ENCODE data around the gene MED12. TPM values are rescaled to one million over a fixed set of nuclear protein-coding genes. Genes with fewer than 3 reads are reported as not detected.

Gene MED12
- total RNA-seq, 1 donor from 2014 or later, result 33.8 TPM

DNA sequence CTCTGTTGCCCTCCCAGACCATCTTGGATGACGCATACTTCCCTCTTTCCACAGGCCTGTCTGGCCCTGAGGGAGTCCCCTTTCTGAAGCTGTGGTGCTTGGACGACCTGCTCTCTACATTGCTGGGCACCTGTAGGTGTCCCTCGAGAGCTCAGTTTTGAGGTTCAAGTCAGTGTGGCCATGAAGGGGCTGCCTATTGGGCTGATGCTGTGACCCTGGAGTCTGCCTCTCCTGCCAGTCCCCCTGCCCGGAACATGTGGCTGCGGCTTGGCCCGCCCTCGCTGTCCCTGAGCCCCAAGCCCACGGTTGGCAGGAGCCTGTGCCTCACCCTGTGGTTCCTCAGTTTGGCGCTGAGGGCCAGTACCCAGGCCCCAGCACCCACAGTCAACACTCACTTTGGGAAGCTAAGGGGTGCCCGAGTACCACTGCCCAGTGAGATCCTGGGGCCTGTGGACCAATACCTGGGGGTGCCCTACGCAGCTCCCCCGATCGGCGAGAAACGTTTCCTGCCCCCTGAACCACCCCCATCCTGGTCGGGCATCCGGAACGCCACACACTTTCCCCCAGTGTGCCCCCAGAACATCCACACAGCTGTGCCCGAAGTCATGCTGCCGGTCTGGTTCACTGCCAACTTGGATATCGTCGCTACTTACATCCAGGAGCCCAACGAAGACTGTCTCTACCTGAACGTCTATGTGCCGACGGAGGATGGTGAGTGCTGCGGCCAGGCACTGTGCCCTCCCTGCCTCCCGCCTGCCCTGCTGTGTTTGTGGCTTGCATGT is 29.3 kb downstream of the MED12 start:
- Histone ChIP-seq H4K20me1 (ENCODE audit: insufficient read depth, low read length) (no peaks in the 10 kb centered on the region), H3K4me1 (ENCODE audit: insufficient read depth, low read length) (no peaks in the 10 kb centered on the region), H3K9me3 (ENCODE audit: insufficient read depth, low read depth, low read length) (no peaks in the 10 kb centered on the region), H3K27ac (ENCODE audit: low read depth, low read length) (no peak overlapping the region), H3K9ac (ENCODE audit: low read length) (no peak overlapping the region), H3K4me2 (ENCODE audit: low read length) (no peak overlapping the region), H3K36me3 (ENCODE audit: insufficient read depth, low read length) (no peaks in the 10 kb centered on the region), H3K79me2 (ENCODE audit: insufficient read depth, low read length) (no peaks in the 10 kb centered on the region), H3K4me3 (ENCODE audit: insufficient read depth, low read depth, low read length) (no peak overlapping the region), H3K27me3 (ENCODE audit: insufficient read depth, low read length) (no peaks in the 10 kb centered on the region), H2AFZ (ENCODE audit: low read depth, low read length) (no peak overlapping the region)
- no peak for TF ChIP-seq EZH2 (IDR thresholded peaks at IDR 0.05; ENCODE audit: insufficient read depth, low read length)
- TF ChIP-seq, protein P1, sequence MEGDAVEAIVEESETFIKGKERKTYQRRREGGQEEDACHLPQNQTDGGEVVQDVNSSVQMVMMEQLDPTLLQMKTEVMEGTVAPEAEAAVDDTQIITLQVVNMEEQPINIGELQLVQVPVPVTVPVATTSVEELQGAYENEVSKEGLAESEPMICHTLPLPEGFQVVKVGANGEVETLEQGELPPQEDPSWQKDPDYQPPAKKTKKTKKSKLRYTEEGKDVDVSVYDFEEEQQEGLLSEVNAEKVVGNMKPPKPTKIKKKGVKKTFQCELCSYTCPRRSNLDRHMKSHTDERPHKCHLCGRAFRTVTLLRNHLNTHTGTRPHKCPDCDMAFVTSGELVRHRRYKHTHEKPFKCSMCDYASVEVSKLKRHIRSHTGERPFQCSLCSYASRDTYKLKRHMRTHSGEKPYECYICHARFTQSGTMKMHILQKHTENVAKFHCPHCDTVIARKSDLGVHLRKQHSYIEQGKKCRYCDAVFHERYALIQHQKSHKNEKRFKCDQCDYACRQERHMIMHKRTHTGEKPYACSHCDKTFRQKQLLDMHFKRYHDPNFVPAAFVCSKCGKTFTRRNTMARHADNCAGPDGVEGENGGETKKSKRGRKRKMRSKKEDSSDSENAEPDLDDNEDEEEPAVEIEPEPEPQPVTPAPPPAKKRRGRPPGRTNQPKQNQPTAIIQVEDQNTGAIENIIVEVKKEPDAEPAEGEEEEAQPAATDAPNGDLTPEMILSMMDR (IDR thresholded peaks at IDR 0.05; ENCODE audit: insufficient read depth, low read depth, low read length), result no peak
- Mint-ChIP-seq H3K27ac (ENCODE audit: unreplicated experiment) (no peak overlapping the region), H3K27me3 (ENCODE audit: low read depth, unreplicated experiment) (no peaks in the 10 kb centered on the region), H3K36me3 (ENCODE audit: low read depth, unreplicated experiment) (no peaks in the 10 kb centered on the region), H3K4me3 (ENCODE audit: unreplicated experiment) (no peak overlapping the region), H3K4me1 (ENCODE audit: low read depth, unreplicated experiment) (peaks cover 4% of the 10 kb centered on the region), H3K9me3 (ENCODE audit: unreplicated experiment) (no peaks in the 10 kb centered on the region)
- no peak for FAIRE-seq
- DNase-seq (ENCODE audit: low read depth), result no peak

DNA sequence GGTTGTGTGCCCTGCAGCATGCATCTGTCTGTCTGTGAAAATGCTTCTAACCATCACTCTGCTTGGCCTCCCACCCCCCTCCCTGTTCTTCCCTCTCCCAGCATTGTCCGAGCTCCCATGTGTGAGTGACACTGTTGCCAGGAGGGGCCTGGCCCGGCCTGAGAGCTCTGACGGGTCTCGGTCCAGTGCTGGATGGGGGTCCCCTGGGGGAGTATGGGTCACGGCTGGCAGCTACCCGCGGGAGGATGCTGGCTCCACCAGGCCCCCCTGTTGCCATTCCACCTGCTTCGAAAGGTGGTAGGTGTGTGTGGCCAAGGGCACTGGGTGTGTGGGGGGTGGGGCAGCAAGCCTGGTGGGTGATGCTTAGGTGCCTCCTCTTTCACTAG is 29.9 kb downstream of the MED12 start:
- H3K4me3 Mint-ChIP-seq (ENCODE audit: unreplicated experiment), result no peak overlapping the region
- no peak overlapping the region for H3K4me2 ChIP-seq (ENCODE audit: low read length)
- no peaks in the 10 kb centered on the region for H3K36me3 ChIP-seq (ENCODE audit: insufficient read depth, low read length)
- H3K9ac ChIP-seq (ENCODE audit: low read length), result no peak overlapping the region
- DNase-seq (ENCODE audit: low read depth), result no peak
- no peak for TF ChIP-seq EZH2 (IDR thresholded peaks at IDR 0.05; ENCODE audit: insufficient read depth, low read length)
- TF ChIP-seq, protein P1 (IDR thresholded peaks at IDR 0.05; ENCODE audit: insufficient read depth, low read depth, low read length), result no peak
- no peaks in the 10 kb centered on the region for H4K20me1 ChIP-seq (ENCODE audit: insufficient read depth, low read length)
- FAIRE-seq, result no peak
- peaks cover 4% of the 10 kb centered on the region for H3K4me1 Mint-ChIP-seq (ENCODE audit: low read depth, unreplicated experiment)
- no peaks in the 10 kb centered on the region for H3K9me3 ChIP-seq (ENCODE audit: insufficient read depth, low read depth, low read length)
- no peaks in the 10 kb centered on the region for H3K79me2 ChIP-seq (ENCODE audit: insufficient read depth, low read length)
- no peak overlapping the region for H3K27ac Mint-ChIP-seq (ENCODE audit: unreplicated experiment)
- no peaks in the 10 kb centered on the region for H3K36me3 Mint-ChIP-seq (ENCODE audit: low read depth, unreplicated experiment)
- no peaks in the 10 kb centered on the region for H3K27me3 ChIP-seq (ENCODE audit: insufficient read depth, low read length)
- peaks cover under 1% of the 10 kb centered on the region for H3K27me3 Mint-ChIP-seq (ENCODE audit: low read depth, unreplicated experiment)
- no peaks in the 10 kb centered on the region for H3K4me1 ChIP-seq (ENCODE audit: insufficient read depth, low read length)
- H2AFZ ChIP-seq (ENCODE audit: low read depth, low read length), result no peak overlapping the region
- H3K27ac ChIP-seq (ENCODE audit: low read depth, low read length), result no peak overlapping the region
- H3K4me3 ChIP-seq (ENCODE audit: insufficient read depth, low read depth, low read length), result no peak overlapping the region
- no peaks in the 10 kb centered on the region for H3K9me3 Mint-ChIP-seq (ENCODE audit: unreplicated experiment)

DNA sequence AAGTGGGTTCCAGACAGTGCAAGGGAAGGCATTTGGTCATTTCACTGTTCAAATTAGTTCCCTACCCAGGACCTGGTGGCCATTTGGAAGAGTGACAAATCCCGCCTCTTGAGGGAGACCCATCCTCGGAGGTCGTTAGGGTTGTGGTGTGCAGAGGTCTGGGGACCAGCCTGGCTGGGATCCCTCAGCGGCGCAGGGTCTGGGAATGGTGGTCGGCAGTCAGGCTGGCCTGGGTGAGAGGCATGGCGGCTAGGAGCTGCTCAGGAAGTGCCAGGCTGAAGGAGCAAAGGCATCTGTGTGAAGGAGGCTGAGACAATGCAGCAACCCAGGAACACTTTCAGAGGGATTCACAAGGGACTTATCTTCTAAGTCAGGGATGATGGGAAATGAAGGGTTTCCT is 33.0 kb downstream of the MED12 start:
- Mint-ChIP-seq H3K4me3 (ENCODE audit: unreplicated experiment) (no peak overlapping the region), H3K4me1 (ENCODE audit: low read depth, unreplicated experiment) (no peaks in the 10 kb centered on the region), H3K27me3 (ENCODE audit: low read depth, unreplicated experiment) (peaks cover 1% of the 10 kb centered on the region), H3K36me3 (ENCODE audit: low read depth, unreplicated experiment) (no peaks in the 10 kb centered on the region), H3K27ac (ENCODE audit: unreplicated experiment) (no peak overlapping the region), H3K9me3 (ENCODE audit: unreplicated experiment) (no peaks in the 10 kb centered on the region)
- no peaks in the 10 kb centered on the region for H3K36me3 ChIP-seq (ENCODE audit: insufficient read depth, low read length)
- FAIRE-seq (no peak), DNase-seq (ENCODE audit: low read depth) (no peak)
- H3K4me2 ChIP-seq (ENCODE audit: low read length), result no peak overlapping the region
- no peaks in the 10 kb centered on the region for H3K79me2 ChIP-seq (ENCODE audit: insufficient read depth, low read length)
- H3K9ac ChIP-seq (ENCODE audit: low read length), result no peak overlapping the region
- H3K4me1 ChIP-seq (ENCODE audit: insufficient read depth, low read length), result no peaks in the 10 kb centered on the region
- no peak overlapping the region for H3K27ac ChIP-seq (ENCODE audit: low read depth, low read length)
- no peak overlapping the region for H3K4me3 ChIP-seq (ENCODE audit: insufficient read depth, low read depth, low read length)
- TF ChIP-seq EZH2 (IDR thresholded peaks at IDR 0.05; ENCODE audit: insufficient read depth, low read length), result no peak
- TF ChIP-seq, protein P1 (IDR thresholded peaks at IDR 0.05; ENCODE audit: insufficient read depth, low read depth, low read length), result no peak
- H3K9me3 ChIP-seq (ENCODE audit: insufficient read depth, low read depth, low read length), result no peaks in the 10 kb centered on the region
- no peaks in the 10 kb centered on the region for H4K20me1 ChIP-seq (ENCODE audit: insufficient read depth, low read length)
- H3K27me3 ChIP-seq (ENCODE audit: insufficient read depth, low read length), result no peaks in the 10 kb centered on the region
- no peak overlapping the region for H2AFZ ChIP-seq (ENCODE audit: low read depth, low read length)

All from astrocyte (in vitro differentiated cells and primary cell).